ENCODE results near the gene UPK1B. TPM values are rescaled to one million over a fixed set of nuclear protein-coding genes. Genes with fewer than 3 reads are reported as not detected.

UPK1B gene
- total and polyA plus RNA-seq, 2 donors (not counting 3 experiments of a cell fraction or from before 2014, with no cell fraction given): not detected

DNA sequence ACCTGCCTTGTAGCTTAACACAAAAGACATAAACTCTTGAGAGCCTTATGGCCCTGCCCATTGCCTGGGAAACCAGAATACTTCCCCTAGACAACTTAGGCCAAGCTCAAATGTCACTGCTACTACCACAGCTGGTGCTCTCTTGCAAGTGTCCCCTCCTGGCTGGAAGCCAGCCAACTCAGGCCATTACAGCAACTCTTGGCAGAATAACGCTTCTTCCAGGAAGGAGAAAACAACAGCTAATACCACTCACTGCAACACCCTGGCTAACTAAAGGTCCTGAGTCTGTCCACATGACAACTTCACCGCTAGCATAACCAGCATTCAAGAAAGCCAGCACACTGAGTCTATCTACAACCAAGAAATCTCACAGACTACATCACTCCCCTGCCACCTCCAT lies 72.4 kb downstream of the UPK1B start:
- no peaks in the 10 kb centered on the region for H4K20me1 ChIP-seq (replicated peaks; ENCODE audit: control insufficient read depth, extremely low read depth, insufficient read depth, low read length)
- H3K9ac ChIP-seq (replicated peaks; ENCODE audit: extremely low read depth, insufficient read depth, low read length): no peak overlapping the region
- no peaks in the 10 kb centered on the region for H3K9me1 ChIP-seq (replicated peaks; ENCODE audit: control insufficient read depth, extremely low read depth, insufficient read depth, low read length)
- H3K4me2 ChIP-seq (ENCODE audit: insufficient read depth, low read length): no peak overlapping the region
- dilution Hi-C loops (cut with MboI; ENCODE audit: extremely low pct_ligation_motif_present, low sequenced_read_pairs): no loop called here
- no peak overlapping the region for H3K4me3 ChIP-seq (replicated peaks in 1 of 3; ENCODE audit: insufficient read depth in 1 of 3, low read depth in 1 of 3, low read length in 3 of 3)
- H3K4me1 ChIP-seq (ENCODE audit: control insufficient read depth, extremely low read depth, insufficient read depth, low read length): peaks cover 2% of the 10 kb centered on the region
- ChIA-PET POLR2A (no interaction called here), CTCF (interaction anchor here (1.5 kb wide), 1 partner anchor 30 kb away, joined by 3 read pairs; no protein-coding TSS in a partner anchor)
- H2AFZ ChIP-seq (ENCODE audit: low read depth, low read length): no peak overlapping the region
- no TSS peak for BruUV-seq (replicated peaks)
- intact Hi-C loops (cut with micrococcal nuclease): no loop called here
- FAIRE-seq: no peak
- TF ChIP-seq JUN (IDR thresholded peaks at IDR 0.05; ENCODE audit: borderline replicate concordance, insufficient read depth, insufficient read length, low read depth) (no peak), POLR2A (IDR thresholded peaks at IDR 0.05; ENCODE audit: low read depth, low read length) (no peak), GATA2 (IDR thresholded peaks at IDR 0.05; ENCODE audit: insufficient read depth, insufficient read length, low read depth, low read length) (no peak), MYC (IDR thresholded peaks at IDR 0.05; ENCODE audit: low read depth, low read length) (no peak)
- TF ChIP-seq, protein P1, sequence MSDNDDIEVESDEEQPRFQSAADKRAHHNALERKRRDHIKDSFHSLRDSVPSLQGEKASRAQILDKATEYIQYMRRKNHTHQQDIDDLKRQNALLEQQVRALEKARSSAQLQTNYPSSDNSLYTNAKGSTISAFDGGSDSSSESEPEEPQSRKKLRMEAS (IDR thresholded peaks at IDR 0.05; ENCODE audit: insufficient read depth, insufficient read length): no peak
- TF ChIP-seq, protein P2, sequence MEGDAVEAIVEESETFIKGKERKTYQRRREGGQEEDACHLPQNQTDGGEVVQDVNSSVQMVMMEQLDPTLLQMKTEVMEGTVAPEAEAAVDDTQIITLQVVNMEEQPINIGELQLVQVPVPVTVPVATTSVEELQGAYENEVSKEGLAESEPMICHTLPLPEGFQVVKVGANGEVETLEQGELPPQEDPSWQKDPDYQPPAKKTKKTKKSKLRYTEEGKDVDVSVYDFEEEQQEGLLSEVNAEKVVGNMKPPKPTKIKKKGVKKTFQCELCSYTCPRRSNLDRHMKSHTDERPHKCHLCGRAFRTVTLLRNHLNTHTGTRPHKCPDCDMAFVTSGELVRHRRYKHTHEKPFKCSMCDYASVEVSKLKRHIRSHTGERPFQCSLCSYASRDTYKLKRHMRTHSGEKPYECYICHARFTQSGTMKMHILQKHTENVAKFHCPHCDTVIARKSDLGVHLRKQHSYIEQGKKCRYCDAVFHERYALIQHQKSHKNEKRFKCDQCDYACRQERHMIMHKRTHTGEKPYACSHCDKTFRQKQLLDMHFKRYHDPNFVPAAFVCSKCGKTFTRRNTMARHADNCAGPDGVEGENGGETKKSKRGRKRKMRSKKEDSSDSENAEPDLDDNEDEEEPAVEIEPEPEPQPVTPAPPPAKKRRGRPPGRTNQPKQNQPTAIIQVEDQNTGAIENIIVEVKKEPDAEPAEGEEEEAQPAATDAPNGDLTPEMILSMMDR (IDR thresholded peaks at IDR 0.05; ENCODE audit: extremely low read depth in 1 of 2, insufficient read depth in 1 of 2, low read depth in 1 of 2, low read length in 2 of 2): no peak
- H3K27ac ChIP-seq (ENCODE audit: insufficient read depth, low read depth, low read length): no peak overlapping the region
- DNase-seq (ENCODE audit: low read depth, low spot score): no peak
- no peaks in the 10 kb centered on the region for H3K79me2 ChIP-seq (ENCODE audit: control insufficient read depth, insufficient read depth, low read length)
- H3K36me3 ChIP-seq (ENCODE audit: control insufficient read depth in 2 of 2, extremely low read depth in 1 of 2, insufficient read depth in 2 of 2, low read length in 2 of 2): no peaks in the 10 kb centered on the region
- H3K27me3 ChIP-seq (ENCODE audit: control insufficient read depth in 2 of 2, insufficient read depth in 2 of 2, low read length in 2 of 2): no peaks in the 10 kb centered on the region
- H3K9me3 ChIP-seq (replicated peaks; ENCODE audit: control insufficient read depth, insufficient read depth, low read length): no peaks in the 10 kb centered on the region

Other genes with a start within 250 kb of the UPK1B start
- gene IGSF11, start 138.8 kb upstream of the UPK1B start, total RNA-seq: not detected in 2 replicates
- gene IGSF11, start 138.8 kb upstream of the UPK1B start, polyA plus RNA-seq: not detected in 2 replicates
- not detected in 2 replicates for gene TEX55, start 27.4 kb upstream of the UPK1B start, total RNA-seq
- not detected in 2 replicates for gene TEX55, start 27.4 kb upstream of the UPK1B start, polyA plus RNA-seq
- gene B4GALT4, start 67.3 kb downstream of the UPK1B start, total RNA-seq: 7.0 and 7.1 TPM in 2 replicates
- 3.1 and 3.7 TPM in 2 replicates for gene B4GALT4, start 67.3 kb downstream of the UPK1B start, polyA plus RNA-seq
- 64.8 and 65.8 TPM in 2 replicates for gene ARHGAP31, start 120.8 kb downstream of the UPK1B start, total RNA-seq
- 20.1 and 25.5 TPM in 2 replicates for gene ARHGAP31, start 120.8 kb downstream of the UPK1B start, polyA plus RNA-seq